Mucosa of rectum (tissue), 2 donors: Measurements from ENCODE around the gene GRB10.

Experiments
- H3K27ac ChIP-seq, 2 donors: one replicate each; pipeline ENCODE4 v1.7.0; 2013; ENCODE audit warnings: inconsistent platforms in 2 of 2, low read depth in 2 of 2, low read length in 2 of 2
- H3K27me3 ChIP-seq, 2 donors: one replicate each; pipeline ENCODE4 v1.7.0; 2013; ENCODE audit warnings: low read length in 2 of 2; ENCODE audit not compliant: control insufficient read depth in 2 of 2, insufficient read depth in 2 of 2
- H3K36me3 ChIP-seq, 2 donors: one replicate each; pipeline ENCODE4 v1.7.0; 2013; ENCODE audit warnings: low read length in 2 of 2; ENCODE audit not compliant: control insufficient read depth in 2 of 2, insufficient read depth in 2 of 2
- H3K4me1 ChIP-seq, 2 donors: one replicate each; pipeline ENCODE4 v1.7.0; 2013; ENCODE audit warnings: low read length in 2 of 2, mild to moderate bottlenecking in 1 of 2; ENCODE audit not compliant: control insufficient read depth in 2 of 2, insufficient read depth in 2 of 2
- H3K4me3 ChIP-seq, 2 donors: one replicate each; pipeline ENCODE4 v1.7.0; 2013; ENCODE audit warnings: low read length in 2 of 2
- H3K9ac ChIP-seq, 2 donors: one replicate each; pipeline ENCODE4 v1.7.0; 2013; ENCODE audit warnings: low read length in 2 of 2, low read depth in 1 of 2, mild to moderate bottlenecking in 1 of 2
- H3K9me3 ChIP-seq, 2 donors: one replicate each; pipeline ENCODE4 v1.7.0; 2013; ENCODE audit warnings: low read length in 2 of 2; ENCODE audit not compliant: control insufficient read depth in 2 of 2
- donor health status: healthy.
- donor health status: Normal muscosa, but diverticular disease.

Gene GRB10

DNA sequence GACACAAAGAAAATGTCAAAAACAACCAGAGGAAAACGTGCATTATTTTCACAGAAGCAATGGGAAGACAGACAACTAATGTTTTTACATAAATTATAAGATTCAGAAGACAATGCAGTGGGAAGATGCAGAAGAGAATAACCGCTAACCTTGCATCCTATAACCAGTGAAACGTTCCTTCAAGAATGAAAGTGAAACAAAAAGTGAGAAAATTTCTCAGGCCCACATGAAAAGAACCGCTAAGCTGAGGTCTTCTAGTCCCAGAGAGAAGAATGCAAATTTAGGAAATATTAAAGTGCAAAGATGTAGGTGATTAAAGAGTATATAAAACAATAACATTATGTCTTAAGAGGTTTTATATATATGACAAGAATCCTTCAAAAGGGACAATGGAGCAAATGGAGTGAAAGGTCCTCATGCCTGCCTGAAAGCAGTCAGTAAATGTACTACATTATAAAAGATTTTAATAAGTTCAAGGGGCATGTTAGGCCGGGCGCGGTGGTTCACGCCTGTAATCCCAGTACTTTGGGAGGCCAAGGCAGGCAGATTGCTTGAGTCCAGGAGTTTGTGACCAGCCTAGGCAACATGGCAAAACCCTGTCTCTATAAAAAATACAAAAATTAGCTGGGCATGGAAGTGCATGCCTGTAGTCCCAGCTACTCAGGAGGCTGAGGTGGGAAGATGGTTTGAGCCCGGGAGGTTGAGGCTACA is 174.3 kb downstream of the GRB10 start:
- no peak overlapping the region for H3K4me3 ChIP-seq
- no peaks in the 10 kb centered on the region for H3K4me1 ChIP-seq
- no peaks in the 10 kb centered on the region for H3K9me3 ChIP-seq
- peaks cover 5% of the 10 kb centered on the region in 2 donors for H3K36me3 ChIP-seq
- H3K9ac ChIP-seq = no peak overlapping the region
- H3K27me3 ChIP-seq = no peaks in the 10 kb centered on the region
- no peak overlapping the region for H3K27ac ChIP-seq

GRCh38 chr7:50607524-50608125 is 175.1 kb downstream of the GRB10 start:
- no peak overlapping the region for H3K4me3 ChIP-seq
- no peaks in the 10 kb centered on the region for H3K4me1 ChIP-seq
- no peaks in the 10 kb centered on the region for H3K27me3 ChIP-seq
- H3K9ac ChIP-seq = no peak overlapping the region
- peaks cover 5 to 9% of the 10 kb centered on the region in 2 donors for H3K36me3 ChIP-seq
- no peak overlapping the region for H3K27ac ChIP-seq
- no peaks in the 10 kb centered on the region for H3K9me3 ChIP-seq

DNA sequence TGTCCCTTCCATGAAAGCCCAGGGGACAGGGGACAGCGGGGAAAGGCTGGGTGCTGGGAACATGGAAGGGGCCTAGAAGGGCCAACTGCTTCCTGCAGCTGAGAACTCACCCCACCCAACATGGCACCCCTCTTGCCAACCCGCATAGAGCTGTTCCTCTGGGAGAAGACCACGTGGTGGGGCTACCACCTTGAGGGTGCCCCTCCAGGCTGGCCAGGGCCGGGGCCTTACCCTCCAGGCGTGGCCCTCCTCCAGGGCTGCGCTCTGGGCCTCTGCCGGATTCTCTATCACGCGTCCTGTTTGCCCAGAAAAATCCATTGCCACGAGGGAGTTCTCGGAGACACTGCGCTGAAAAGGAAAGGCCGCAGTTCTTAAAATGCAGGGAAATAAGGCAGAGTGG is 177.6 kb downstream of the GRB10 start:
- Histone ChIP-seq H3K27ac (no peak overlapping the region), H3K9ac (no peak overlapping the region), H3K4me1 (no peaks in the 10 kb centered on the region), H3K27me3 (no peaks in the 10 kb centered on the region), H3K4me3 (no peak overlapping the region), H3K9me3 (no peaks in the 10 kb centered on the region), H3K36me3 (peaks cover 4 to 9% of the 10 kb centered on the region in 2 donors)

- Histone ChIP-seq H3K27me3 (no peaks in the 10 kb centered on the region), H3K4me1 (no peaks in the 10 kb centered on the region), H3K36me3 (peaks cover 3 to 9% of the 10 kb centered on the region in 2 donors), H3K4me3 (no peak overlapping the region), H3K9ac (no peak overlapping the region), H3K9me3 (no peaks in the 10 kb centered on the region), H3K27ac (no peak overlapping the region)
Observed at GRCh38 chr7:50603287-50603686, 179.4 kb downstream of the GRB10 start.

- H3K4me1 ChIP-seq = no peaks in the 10 kb centered on the region
- H3K27ac ChIP-seq = no peak overlapping the region
- H3K9ac ChIP-seq = no peak overlapping the region
- no peaks in the 10 kb centered on the region for H3K9me3 ChIP-seq
- H3K27me3 ChIP-seq = no peaks in the 10 kb centered on the region
- H3K36me3 ChIP-seq = peaks cover 0 to 6% of the 10 kb centered on the region in 2 donors
- no peak overlapping the region for H3K4me3 ChIP-seq
Observed at GRCh38 chr7:50599385-50599784, 183.3 kb downstream of the GRB10 start.

DNA sequence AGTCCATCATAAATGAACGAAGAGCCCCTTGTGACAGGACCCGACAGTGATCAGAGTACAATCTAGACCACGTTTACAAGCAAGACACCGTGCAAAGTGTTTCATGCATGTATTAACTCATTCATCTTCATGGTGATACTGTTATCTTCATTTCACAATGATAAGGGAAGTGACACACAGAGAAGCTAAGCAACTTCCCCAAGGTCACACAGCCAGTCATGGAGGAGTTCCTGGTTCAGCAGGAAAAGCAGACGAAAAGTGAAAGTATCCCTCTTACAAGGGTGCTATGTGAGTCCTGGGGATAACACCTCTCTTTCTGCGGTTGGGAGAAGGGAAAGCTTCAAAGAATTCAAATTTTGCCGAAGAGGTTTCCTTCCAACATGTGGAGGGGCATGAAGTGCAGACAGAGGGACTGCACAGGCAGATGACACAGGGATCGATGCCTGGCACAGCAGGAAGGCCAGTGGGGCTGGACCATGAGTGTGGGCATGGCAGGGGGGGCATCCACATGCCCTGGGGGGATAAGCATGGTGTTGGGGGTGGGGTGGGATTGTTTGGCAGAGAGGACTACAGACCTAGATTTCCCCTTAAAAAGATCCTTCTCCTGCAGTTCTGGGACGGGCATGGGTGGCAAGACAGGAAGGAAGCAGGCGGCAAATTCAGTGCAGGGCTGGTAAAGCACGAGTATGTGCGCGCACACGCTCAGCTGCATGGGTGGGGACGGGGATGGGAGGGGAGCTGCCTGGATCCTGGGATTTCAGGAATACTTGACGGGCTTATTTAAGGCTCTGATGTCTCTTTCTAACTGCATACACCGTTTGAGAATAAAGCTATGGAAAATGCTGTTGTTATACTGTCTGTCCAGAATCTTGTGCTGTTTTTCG is 184.0 kb downstream of the GRB10 start:
- H3K4me1 ChIP-seq = no peaks in the 10 kb centered on the region
- no peaks in the 10 kb centered on the region for H3K27me3 ChIP-seq
- H3K9me3 ChIP-seq = no peaks in the 10 kb centered on the region
- no peak overlapping the region for H3K9ac ChIP-seq
- H3K27ac ChIP-seq = no peak overlapping the region
- H3K36me3 ChIP-seq = peaks cover 0 to 6% of the 10 kb centered on the region in 2 donors
- H3K4me3 ChIP-seq = no peak overlapping the region

GRCh38 chr7:50596484-50596883 is 186.2 kb downstream of the GRB10 start:
- no peak overlapping the region for H3K4me3 ChIP-seq
- no peaks in the 10 kb centered on the region for H3K9me3 ChIP-seq
- no peak overlapping the region for H3K9ac ChIP-seq
- H3K27ac ChIP-seq = no peak overlapping the region
- H3K36me3 ChIP-seq = peaks cover 0 to 2% of the 10 kb centered on the region in 2 donors
- H3K4me1 ChIP-seq = no peaks in the 10 kb centered on the region
- H3K27me3 ChIP-seq = no peaks in the 10 kb centered on the region

DNA sequence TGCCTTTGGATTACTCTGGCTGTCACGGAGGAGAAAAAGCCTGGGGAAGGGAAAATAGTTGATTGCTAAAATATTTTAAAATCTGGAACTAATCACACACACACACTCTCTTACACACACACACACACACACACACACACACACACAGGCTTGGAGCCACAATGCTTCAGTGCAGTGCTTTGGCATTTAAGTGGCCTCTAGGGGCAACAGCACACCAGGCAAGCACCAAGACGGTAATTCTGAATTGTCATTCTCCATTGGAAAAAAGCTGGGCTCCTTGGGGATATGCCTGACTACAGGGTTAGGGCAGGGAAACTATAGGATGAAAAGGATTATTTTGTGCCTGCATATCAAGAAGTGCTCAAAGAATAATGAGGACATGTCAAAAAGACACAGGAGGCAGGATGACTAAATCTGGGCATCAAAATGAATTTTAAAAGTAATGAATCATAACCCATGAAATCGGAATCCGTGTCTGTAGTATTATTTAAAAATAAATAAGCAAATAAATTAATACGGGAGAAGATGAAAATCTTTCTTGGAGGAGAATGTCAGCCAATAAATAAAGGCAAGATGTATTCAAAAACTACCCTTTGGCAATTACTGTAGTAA is 187.1 kb downstream of the GRB10 start:
- no peak overlapping the region for H3K4me3 ChIP-seq
- peaks cover 0 to 2% of the 10 kb centered on the region in 2 donors for H3K36me3 ChIP-seq
- H3K9me3 ChIP-seq = no peaks in the 10 kb centered on the region
- H3K9ac ChIP-seq = no peak overlapping the region
- no peak overlapping the region for H3K27ac ChIP-seq
- H3K27me3 ChIP-seq = no peaks in the 10 kb centered on the region
- H3K4me1 ChIP-seq = no peaks in the 10 kb centered on the region

GRCh38 chr7:50594734-50595485 is 187.8 kb downstream of the GRB10 start:
- no peaks in the 10 kb centered on the region for H3K4me1 ChIP-seq
- no peaks in the 10 kb centered on the region for H3K9me3 ChIP-seq
- H3K9ac ChIP-seq = no peak overlapping the region
- no peak overlapping the region for H3K27ac ChIP-seq
- H3K4me3 ChIP-seq = no peak overlapping the region
- H3K27me3 ChIP-seq = no peaks in the 10 kb centered on the region
- H3K36me3 ChIP-seq = peaks cover 0 to 2% of the 10 kb centered on the region in 2 donors
